Fibroblast of villous mesenchyme (primary cell): Measurements from ENCODE around the gene RUFY1. TPM values are rescaled to one million over a fixed set of nuclear protein-coding genes. Genes with fewer than 3 reads are reported as not detected.
"Not testable (repeated sequence)": the region's sequence is repeated elsewhere in the genome, so short reads cannot be mapped to it uniquely, and the experiment has no call there.

Experiments
- DNase-seq: peaks from one replicate; pipeline ENCODE4 v3.0.0-alpha.2; 2010; ENCODE audit warnings: low read depth
- H3K4me3 ChIP-seq: 2 replicates; pipeline ENCODE4 v1.5.1; 2011; ENCODE audit warnings: low read depth, mild to moderate bottlenecking, low read length
- total RNA-seq: library from RNA; depleted of rRNA; stranded (reverse); fragments of >200 nt; gene quantifications from 2 replicates; pipeline ENCODE4 v1.2.3, GENCODE V29; 2012
- TF ChIP-seq, protein P1 (sequence below): IDR thresholded peaks from 2 replicates; pipeline ENCODE4 v1.5.1; 2012; ENCODE audit warnings: low read depth, mild to moderate bottlenecking, low read length; ENCODE audit not compliant: insufficient read depth

The RUFY1 gene
- total RNA-seq, 1 donor, result 54.0 TPM

DNA sequence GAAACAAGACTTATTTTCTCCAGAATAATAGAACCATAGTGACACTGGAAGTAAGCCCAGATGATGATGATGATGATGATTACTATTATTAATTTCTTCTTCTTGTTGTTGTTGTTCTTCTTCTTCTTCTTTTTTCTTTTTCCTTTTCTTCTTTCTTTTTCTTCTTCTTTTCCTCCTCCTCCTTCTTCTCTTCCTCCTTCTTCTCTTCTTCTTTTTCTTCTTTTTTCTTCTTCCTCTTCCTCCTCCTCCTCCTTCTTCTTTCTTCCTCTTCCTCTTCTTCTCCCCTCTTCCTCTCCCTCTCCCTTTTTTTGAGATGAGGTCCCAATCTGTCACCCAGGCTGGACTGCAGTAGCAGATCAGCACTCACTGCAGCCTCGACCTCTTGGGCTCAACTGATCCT is 40.5 kb upstream of the RUFY1 start:
- TF ChIP-seq, protein P1, sequence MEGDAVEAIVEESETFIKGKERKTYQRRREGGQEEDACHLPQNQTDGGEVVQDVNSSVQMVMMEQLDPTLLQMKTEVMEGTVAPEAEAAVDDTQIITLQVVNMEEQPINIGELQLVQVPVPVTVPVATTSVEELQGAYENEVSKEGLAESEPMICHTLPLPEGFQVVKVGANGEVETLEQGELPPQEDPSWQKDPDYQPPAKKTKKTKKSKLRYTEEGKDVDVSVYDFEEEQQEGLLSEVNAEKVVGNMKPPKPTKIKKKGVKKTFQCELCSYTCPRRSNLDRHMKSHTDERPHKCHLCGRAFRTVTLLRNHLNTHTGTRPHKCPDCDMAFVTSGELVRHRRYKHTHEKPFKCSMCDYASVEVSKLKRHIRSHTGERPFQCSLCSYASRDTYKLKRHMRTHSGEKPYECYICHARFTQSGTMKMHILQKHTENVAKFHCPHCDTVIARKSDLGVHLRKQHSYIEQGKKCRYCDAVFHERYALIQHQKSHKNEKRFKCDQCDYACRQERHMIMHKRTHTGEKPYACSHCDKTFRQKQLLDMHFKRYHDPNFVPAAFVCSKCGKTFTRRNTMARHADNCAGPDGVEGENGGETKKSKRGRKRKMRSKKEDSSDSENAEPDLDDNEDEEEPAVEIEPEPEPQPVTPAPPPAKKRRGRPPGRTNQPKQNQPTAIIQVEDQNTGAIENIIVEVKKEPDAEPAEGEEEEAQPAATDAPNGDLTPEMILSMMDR, result no peak
- H3K4me3 ChIP-seq, result no peak overlapping the region
- no peak for DNase-seq

DNA sequence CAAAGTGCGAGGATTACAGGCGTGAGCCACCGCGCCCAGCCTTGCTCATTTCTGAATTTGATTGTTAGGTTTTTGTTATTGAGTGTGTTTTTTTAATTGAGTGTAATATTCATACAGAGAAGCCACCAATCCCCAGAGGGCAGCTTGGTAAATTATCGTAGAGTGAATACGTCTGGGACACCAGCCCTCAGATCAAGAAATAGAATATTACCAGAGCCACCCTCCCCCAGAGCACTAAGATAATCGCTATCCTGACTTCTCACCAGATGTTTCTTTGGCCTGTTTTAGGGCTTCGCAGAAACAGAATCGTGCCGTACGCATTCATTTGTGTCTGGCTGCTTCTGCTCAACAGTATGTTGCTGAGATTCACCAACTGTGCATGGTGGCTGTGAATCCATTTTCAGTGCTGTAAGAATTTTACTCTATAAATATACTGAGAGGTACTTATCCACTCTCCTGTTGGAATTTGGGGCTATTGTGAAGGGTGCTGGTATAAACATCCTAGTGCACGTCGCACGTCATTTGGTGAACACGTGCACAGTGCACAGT is 37.8 kb upstream of the RUFY1 start:
- no peak for DNase-seq
- TF ChIP-seq, protein P1, result no peak
- no peak overlapping the region for H3K4me3 ChIP-seq

DNA sequence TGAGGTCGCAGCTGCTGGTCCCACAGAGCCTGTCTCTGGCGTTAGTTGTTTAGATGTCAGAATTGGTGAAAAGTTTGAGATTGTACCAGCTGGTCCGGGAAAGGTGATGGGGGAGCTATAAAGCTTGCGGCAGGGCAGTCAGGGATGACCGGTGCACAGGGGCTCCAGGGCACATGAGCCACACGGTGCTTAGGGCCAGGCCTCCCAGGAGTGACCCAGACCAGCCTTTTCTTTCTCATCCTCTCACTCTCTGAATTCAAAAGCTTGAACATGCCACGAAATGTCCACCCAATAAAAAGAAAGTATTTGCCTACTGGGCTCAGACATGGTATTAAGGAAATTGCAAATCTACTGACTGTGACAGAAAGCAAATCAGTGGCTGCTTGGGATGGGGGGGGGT is 34.9 kb upstream of the RUFY1 start:
- not testable (repeated sequence) for H3K4me3 ChIP-seq, DNase-seq

DNA sequence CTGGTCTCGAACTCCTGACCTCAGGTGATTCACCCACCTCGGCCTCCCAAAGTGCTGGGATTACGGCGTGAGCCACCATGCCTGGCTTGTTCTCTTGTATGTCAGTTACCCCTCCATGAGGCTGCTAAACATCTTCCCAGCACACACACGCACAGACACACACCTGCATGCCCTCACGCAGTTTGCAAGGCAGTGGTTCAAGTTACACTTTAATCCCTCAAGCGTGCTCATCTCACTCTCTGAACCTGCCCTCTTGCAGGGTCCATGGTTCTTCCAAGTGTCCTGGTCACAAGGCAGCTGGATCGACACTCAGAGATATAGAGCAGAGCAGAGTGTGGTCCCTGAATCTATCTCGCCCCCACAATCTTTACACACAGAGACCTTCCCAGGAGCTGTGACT is 34.1 kb upstream of the RUFY1 start:
- TF ChIP-seq, protein P1, result no peak

DNA sequence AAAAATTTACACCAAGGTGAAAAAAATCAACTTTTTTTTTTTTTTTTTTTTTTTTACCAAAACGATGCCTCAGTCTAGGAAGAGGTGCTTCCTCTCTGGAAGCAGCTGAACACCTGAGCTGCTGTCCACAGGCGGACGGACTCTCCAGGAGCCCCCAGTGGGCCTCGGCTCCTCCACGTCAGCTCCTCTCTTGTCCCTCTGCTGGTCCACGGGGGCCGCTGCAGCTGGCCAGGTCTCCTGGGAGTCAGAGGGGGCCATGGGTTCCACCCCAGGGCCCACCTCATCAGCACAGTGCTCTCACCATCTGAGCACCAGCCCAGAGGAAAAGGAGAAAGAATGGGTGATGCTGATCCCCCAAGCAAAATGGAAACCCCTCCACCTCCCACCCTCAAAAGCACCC is 32.6 kb upstream of the RUFY1 start:
- not testable (repeated sequence) for DNase-seq, H3K4me3 ChIP-seq

More for the DNA sequence above, 34.1 kb upstream of the RUFY1 start:
- H3K4me3 ChIP-seq, result no peak overlapping the region
- no peak for DNase-seq

DNA sequence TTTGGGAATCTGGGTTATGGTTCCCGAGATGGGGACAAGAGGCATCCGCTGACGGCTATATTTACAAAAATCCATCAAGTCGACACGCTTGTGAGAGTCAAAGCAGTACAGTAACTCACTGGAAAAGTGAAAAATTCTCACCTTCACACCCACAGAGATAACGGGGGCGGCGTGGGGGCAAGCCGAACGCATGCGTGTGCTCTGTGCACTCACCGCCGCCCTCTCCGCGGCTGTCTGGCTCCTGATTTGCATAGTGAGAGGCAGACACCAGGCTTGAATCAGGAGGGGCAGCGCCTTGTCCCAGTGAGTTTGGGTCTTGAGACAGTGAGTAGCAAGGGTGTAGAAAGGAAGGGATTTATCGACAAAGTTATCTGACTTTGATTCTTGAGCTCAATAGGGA is 32.0 kb upstream of the RUFY1 start:
- not testable (repeated sequence) for H3K4me3 ChIP-seq, DNase-seq

DNA sequence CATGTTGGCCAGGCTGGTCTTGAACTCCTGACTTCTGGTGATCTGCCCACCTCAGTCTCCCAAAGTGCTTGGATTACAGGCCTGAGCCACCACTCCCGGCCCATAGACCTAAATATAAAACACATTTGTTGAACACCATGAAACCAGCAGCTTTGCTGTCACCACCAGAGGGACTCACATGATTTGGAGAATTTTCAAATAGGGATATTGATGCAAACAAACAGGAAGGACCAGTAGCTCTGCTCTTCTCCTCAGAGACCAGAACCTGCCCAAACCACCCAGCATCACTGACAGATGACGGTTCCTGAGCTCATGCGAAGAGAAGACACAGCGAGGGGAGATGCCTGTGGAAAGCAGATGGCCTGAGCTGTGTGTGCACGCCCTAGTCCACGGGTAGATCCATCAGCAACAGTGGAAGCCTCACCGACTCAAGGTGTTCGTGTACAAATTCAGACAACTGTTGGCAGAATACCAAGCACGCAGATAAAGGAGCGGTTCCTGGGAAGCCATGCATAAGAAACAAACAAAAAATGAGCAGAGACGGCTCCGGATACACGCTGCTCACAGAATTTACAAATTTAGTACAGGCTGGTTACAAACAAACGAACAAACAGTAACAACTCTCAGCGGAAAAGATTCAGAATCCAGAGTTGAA is 30.8 kb upstream of the RUFY1 start:
- not testable (repeated sequence) for DNase-seq

DNA sequence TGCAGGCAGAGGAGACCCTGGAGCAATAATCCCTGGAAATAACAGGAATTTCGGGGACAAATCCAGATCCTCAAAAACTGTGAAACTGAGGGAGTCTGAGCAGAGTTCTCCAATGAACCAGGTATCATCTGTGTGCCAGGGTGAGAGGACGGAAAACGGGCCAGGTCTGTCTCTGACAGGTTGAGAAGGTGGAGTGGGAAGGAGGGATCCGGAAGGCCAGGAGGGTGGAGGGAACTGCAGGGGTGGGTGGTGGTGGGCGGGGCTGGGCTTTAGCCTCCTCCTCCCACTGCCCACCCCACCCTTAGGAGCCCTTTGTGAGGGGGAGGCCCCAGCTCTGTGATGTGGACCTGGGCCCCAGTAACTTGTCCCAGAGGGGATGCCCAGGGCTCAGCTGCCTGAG is 28.2 kb upstream of the RUFY1 start:
- DNase-seq, H3K4me3 ChIP-seq: not testable (repeated sequence)

More for the DNA sequence above, 30.8 kb upstream of the RUFY1 start:
- H3K4me3 ChIP-seq, result not testable (repeated sequence)

DNA sequence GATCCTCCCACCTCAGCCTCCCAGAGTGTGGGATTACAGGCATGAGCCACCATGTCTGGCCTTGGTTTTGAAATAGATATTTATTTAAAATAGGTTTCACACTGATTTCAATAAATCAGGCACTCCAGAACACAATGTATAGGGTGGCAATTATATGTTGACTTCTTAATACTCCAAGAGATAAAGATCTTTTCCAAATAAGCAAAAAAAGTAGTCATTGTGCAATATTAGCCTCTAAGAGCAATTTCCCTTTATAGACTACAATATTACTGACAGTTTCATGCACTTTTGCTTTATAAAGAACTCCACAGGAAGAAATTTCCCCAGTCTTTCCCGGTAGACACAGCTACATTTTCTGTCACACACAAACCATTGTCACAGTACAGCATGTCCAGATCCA is 23.4 kb upstream of the RUFY1 start:
- TF ChIP-seq, protein P1, result no peak
- peak; percentile 11 for DNase-seq

More for the DNA sequence above, 23.4 kb upstream of the RUFY1 start:
- no peak overlapping the region for H3K4me3 ChIP-seq
